Left kidney (tissue), 2 donors: ENCODE results near the gene PRPF40B. TPM values are rescaled to one million over a fixed set of nuclear protein-coding genes. Genes with fewer than 3 reads are reported as not detected.
A peak's percentile ranks its signal among the peaks of the same experiment; 100 is the strongest.

ENCODE experiments used
- DNase-seq: peaks from one replicate; pipeline ENCODE4 v3.0.0-alpha.2; 2013
- polyA plus RNA-seq: library from polyadenylated mRNA; unstranded; fragments of 120-200 nt; gene quantifications from one replicate; pipeline ENCODE4 v1.2.1, GENCODE V29; 2013; ENCODE audit not compliant: insufficient read length

The PRPF40B gene
- polyA plus RNA-seq, 1 donor, result 29.5 TPM

DNA sequence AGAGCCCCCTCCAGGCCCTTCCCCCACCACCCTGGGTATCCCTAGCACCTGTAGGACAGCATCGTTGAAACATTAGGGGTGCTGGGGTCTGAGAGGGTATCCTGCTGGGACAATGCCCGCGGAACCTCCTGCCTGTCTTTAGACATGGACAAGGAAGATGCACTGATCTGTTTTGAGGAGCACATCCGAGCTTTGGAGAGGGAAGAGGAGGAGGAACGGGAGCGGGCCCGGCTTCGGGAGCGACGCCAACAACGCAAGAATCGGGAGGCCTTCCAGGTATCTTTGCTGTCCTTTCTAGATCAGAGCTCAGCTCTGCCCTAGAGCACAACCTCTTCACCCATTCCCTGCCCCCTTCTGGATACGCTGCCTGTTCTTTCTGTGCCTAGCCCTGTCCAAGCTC lies 13.2 kb downstream of the PRPF40B start:
- no peak for DNase-seq

DNA sequence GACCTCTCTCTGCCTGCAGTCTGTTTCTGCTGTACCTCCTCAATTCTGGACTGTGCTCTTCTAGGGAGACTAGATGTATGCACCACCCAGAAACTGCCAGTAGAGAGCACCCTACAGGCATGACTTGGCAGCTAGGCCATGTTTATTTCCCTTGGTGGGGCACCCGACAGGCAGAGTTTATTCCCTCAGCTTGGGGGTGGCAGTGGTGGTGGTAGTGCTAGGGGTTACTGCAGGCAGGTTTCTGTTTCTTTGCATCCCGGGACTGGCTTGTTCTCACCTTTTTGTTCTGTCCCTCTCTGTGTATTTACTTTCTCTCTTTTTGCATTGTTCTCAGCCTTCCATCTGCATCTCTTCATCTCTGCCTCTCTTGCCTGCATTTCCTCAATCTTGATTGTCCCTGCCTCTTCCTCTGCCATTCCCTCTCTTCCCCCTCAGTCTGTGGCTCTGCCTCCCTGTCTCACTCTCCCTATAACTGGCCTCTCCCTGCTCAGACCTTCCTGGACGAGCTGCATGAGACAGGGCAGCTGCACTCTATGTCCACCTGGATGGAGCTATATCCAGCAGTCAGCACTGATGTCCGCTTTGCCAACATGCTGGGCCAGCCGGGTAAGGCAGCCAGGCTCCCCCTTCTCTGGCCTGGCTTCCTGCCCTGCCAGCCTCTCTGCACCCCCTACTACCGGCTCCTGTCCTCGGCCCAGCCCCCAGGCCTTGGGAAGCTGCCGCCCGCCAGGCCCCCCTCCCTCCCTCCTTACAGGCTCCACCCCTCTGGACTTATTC lies 13.8 kb downstream of the PRPF40B start:
- peak; percentile 68 for DNase-seq

GRCh38 chr12:49641748-49642369 lies 18.5 kb downstream of the PRPF40B start:
- no peak for DNase-seq

GRCh38 chr12:49642370-49642802 lies 19.0 kb downstream of the PRPF40B start:
- no peak for DNase-seq

- no peak for DNase-seq
These were observed 19.8 kb downstream of the PRPF40B start for GRCh38 chr12:49643135-49643534.

GRCh38 chr12:49643961-49644619 lies 20.7 kb downstream of the PRPF40B start:
- no peak for DNase-seq

GRCh38 chr12:49644620-49644994 lies 21.2 kb downstream of the PRPF40B start:
- DNase-seq, result peak; percentile 83

GRCh38 chr12:49645146-49646039 lies 22.0 kb downstream of the PRPF40B start:
- no peak for DNase-seq

- no peak for DNase-seq
These were observed 23.0 kb downstream of the PRPF40B start for GRCh38 chr12:49646331-49646830.

DNA sequence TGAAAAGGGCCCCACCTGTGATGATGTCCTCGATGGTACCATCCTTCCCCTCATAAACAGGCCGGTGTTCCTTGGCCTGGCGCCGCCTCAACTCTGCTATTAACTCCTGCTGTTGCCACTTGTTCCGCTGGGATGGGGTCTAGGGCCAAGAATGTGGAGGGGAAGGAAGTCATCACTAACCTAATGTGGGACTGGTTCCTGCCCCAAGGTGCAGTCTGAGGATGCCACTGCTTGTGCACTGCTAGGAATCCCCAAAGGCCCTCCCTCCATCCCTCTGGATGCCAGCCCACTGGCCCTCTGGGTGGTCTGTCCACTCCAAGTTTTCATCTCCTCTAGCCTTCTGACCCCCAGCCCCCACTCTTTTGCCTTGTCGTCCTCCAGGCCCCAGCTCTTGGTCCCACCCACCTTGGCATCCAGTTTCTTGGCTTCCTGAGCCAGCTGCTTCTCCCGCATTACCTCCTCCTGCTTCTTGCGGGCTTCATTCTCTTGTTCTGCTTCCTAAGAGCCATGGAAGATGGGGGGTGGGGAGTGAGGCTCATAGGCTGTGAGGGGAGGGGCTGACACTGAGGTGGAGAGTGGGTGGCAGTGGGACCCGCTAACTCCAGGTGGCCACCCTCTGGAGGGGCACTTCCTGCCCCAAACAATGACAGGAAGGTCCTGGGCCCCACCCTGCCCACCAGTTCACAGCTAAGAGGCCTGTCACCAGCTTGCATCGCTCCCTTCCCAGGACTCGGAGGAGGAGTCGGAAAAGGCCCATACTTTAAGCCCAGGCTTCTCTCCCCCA lies 23.7 kb downstream of the PRPF40B start:
- DNase-seq, result no peak

DNA sequence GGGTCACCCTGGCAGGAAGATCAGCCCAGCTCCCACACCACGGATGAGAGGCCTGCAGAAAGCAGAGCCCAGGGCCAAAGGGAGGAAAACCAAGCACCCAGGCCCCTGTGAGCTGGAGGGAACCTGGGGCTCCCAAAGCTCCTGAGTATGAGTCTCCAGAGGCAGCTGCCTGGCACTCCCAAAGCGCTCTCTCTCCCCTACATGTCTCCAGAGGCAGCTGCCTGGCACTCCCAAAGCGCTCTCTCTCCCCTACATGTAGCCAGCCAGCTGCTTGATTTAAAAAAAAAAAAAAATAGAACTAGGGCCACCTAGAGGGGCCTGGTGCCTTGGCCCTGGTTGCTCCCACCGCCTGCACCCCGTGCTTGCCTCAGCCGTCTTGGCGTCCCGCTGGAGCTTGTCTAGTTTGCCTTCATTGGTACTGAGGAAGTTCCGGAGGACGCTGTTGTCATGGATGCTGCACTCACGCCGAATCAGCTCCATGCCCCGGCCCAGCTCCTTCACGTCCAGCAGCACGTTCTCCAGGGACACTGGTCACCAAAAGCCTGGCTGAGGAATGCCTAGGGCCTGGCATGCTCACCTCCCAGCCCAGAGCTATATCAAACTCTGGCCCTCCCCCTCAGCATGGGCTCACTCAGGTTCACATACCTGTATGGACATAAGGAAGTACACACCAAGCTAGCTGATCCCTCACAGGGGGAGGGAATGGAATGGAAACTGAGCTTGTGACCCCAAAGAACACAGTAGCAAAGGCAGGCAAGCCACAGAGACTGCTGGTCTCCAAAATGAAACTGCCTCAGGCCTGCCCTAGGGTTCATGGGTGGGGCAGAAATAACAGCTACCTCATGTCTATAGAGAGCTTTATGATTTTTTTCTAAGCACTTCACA lies 24.7 kb downstream of the PRPF40B start:
- DNase-seq, result no peak

- no peak for DNase-seq
These were observed 25.3 kb downstream of the PRPF40B start for GRCh38 chr12:49648712-49649003.

DNA sequence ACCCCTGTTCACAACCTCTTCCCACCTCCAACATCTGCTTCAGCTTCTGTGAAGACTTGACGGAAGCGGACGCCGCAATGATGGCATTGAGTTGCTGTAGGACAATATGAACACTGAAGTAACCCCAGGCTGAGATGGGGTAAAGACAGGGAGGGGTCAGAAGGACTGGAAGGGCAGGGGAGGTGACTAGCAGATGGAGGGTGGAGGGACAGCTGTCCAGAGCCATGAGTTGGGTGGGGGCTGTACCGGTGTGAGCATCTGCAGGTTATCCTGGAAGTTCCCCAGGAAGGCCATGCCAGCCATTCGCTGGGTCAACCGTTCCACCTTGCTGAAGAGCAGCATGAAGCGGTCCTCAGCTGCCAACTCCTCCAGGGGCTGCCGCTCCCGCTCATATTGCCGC lies 26.1 kb downstream of the PRPF40B start:
- no peak for DNase-seq

- no peak for DNase-seq
These were observed 26.5 kb downstream of the PRPF40B start for GRCh38 chr12:49649892-49650291.

- DNase-seq, result no peak
These were observed 28.5 kb downstream of the PRPF40B start for GRCh38 chr12:49651855-49652254.

DNA sequence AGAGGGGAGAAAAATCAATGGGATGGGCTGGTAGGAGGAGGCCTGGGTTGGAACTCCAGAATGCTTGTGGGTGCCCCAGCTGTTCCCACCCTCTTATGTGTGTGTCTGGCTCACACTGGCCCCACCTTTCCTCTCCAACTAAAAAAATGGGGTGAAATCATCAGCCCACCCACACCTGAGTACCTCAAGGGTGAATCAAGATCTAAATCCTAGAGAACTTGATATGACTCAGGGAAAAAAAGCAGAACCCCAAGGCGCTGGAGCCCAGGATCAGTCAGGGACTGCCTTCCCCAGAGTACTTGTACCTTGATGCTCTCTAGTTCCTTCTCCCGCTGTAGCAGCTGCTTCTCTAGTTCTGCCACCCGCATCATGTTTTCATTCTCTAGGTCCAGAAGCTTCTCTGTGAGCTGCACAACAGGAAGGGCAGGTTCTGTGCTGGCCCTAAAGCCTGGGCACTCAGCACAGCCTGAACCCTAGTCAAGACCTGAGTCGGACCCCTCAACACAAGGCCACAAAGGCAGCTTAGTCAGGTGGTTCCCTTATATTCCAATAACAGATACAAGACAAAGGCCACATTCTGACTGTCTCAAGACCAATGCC lies 29.7 kb downstream of the PRPF40B start:
- DNase-seq, result no peak

GRCh38 chr12:49654715-49655114 lies 31.4 kb downstream of the PRPF40B start:
- DNase-seq, result no peak

DNA sequence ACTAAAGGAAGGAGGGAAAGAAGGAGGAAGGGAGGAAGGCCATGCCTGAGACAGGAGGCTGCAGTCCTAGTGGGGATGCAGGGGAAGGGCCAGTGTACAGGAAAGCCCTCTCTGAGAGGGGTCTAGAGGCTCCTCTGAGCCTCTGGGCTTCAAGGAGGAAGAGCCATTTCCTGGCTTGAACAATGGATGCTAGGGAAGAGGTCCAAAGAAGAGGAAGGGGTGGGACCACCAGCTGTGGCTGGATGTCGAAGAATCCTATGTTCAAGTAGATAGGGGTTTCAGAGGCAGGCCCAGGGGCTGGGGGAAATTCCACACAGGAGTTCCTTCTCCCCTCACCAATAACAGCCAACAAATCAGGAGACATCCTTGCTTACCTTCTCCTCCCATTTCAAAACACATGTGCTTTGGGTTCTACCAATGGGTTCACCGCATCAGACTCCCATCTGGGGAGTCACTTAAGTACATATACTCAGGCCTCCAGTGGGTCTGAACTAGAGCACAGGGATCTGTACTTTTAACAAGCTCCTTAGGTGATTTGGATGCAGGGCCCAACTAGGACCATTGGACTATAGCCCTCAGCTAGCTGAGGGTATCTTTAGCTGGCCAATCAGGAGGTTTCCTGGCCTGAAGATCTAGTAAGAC lies 32.4 kb downstream of the PRPF40B start:
- no peak for DNase-seq

DNA sequence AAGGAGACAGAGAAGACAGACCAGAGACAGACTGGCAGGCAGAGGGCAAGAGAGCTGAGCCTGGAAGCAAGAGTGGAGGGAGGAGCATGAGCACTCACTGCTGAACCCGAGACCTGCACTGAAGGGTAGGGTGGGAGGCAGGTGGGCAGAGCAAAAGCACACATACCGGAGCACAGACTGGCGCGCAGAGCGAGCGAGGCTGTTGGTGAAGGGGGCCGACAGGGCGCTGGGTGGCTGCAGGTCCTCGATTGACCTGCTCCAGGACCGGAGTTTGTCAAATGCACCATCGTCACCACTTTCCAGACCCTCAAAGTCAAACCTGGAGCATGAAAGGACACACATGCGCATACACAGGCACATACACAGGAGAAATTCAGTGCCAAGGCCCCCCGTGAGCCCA lies 34.9 kb downstream of the PRPF40B start:
- DNase-seq, result no peak
